ENCODE measurements around the gene TMEM266.
A peak's percentile ranks its signal among the peaks of the same experiment; 100 is the strongest.

Gene TMEM266

GRCh38 chr15:76201536-76202255 is 141.9 kb downstream of the TMEM266 start:
- no peak overlapping the region for H3K27ac ChIP-seq (ENCODE audit: insufficient read depth in 1 of 2, low read depth in 1 of 2, low read length in 2 of 2, poor library complexity in 1 of 2, severe bottlenecking in 2 of 2)
- ChIA-PET CTCF (no interaction called here), POLR2A (no interaction called here)
- DNase-seq: no peak
- H3K27me3 ChIP-seq (replicated peaks in 2 of 5; ENCODE audit: control insufficient read depth in 4 of 5, insufficient read depth in 5 of 5, low read length in 4 of 5): no peaks in the 10 kb centered on the region
- H3K9me3 ChIP-seq (ENCODE audit: control extremely low read depth in 1 of 5, control insufficient read depth in 4 of 5, insufficient read depth in 2 of 5, low read depth in 1 of 5, low read length in 4 of 5): no peaks in the 10 kb centered on the region
- peaks cover 0 to 11% (median 8%) of the 10 kb centered on the region in 4 experiments for H3K36me3 ChIP-seq (ENCODE audit: control insufficient read depth in 4 of 4, insufficient read depth in 4 of 4, low read length in 3 of 4)
- WGBS (ENCODE audit: insufficient coverage): 90% methylated on average over 4 of the region's 6 CpGs
- peaks cover 0 to 7% (median 5%) of the 10 kb centered on the region in 4 experiments for H3K4me1 ChIP-seq (ENCODE audit: control extremely low read depth in 1 of 4, control insufficient read depth in 4 of 4, insufficient read depth in 4 of 4, low read length in 3 of 4)
- H3K4me3 ChIP-seq (ENCODE audit: control insufficient read depth in 1 of 7, extremely low read depth in 1 of 7, insufficient read depth in 4 of 7, low read depth in 2 of 7, low read length in 6 of 7): no peak overlapping the region

- Histone ChIP-seq H3K4me1 (ENCODE audit: control extremely low read depth in 1 of 4, control insufficient read depth in 4 of 4, insufficient read depth in 4 of 4, low read length in 3 of 4) (no peaks in the 10 kb centered on the region), H3K27me3 (replicated peaks in 2 of 5; ENCODE audit: control insufficient read depth in 4 of 5, insufficient read depth in 5 of 5, low read length in 4 of 5) (no peaks in the 10 kb centered on the region), H3K36me3 (ENCODE audit: control insufficient read depth in 4 of 4, insufficient read depth in 4 of 4, low read length in 3 of 4) (peaks cover 0 to 23% (median 8%) of the 10 kb centered on the region in 4 experiments), H3K9me3 (ENCODE audit: control extremely low read depth in 1 of 5, control insufficient read depth in 4 of 5, insufficient read depth in 2 of 5, low read depth in 1 of 5, low read length in 4 of 5) (no peaks in the 10 kb centered on the region), H3K4me3 (ENCODE audit: control insufficient read depth in 1 of 7, extremely low read depth in 1 of 7, insufficient read depth in 4 of 7, low read depth in 2 of 7, low read length in 6 of 7) (no peak overlapping the region), H3K27ac (ENCODE audit: insufficient read depth in 1 of 2, low read depth in 1 of 2, low read length in 2 of 2, poor library complexity in 1 of 2, severe bottlenecking in 2 of 2) (no peak overlapping the region)
- no peak for DNase-seq
- 97% methylated on average over 23 of the region's 23 CpGs for WGBS (ENCODE audit: insufficient coverage)
- ChIA-PET CTCF (no interaction called here), POLR2A (no interaction called here)
Observed at GRCh38 chr15:76203346-76204108, 143.7 kb downstream of the TMEM266 start.

GRCh38 chr15:76204109-76204845 is 144.5 kb downstream of the TMEM266 start:
- ChIA-PET CTCF (no interaction called here), POLR2A (no interaction called here)
- no peaks in the 10 kb centered on the region for H3K9me3 ChIP-seq (ENCODE audit: control extremely low read depth in 1 of 5, control insufficient read depth in 4 of 5, insufficient read depth in 2 of 5, low read depth in 1 of 5, low read length in 4 of 5)
- H3K27me3 ChIP-seq (replicated peaks in 2 of 5; ENCODE audit: control insufficient read depth in 4 of 5, insufficient read depth in 5 of 5, low read length in 4 of 5): no peaks in the 10 kb centered on the region
- no peak overlapping the region for H3K4me3 ChIP-seq (ENCODE audit: control insufficient read depth in 1 of 7, extremely low read depth in 1 of 7, insufficient read depth in 4 of 7, low read depth in 2 of 7, low read length in 6 of 7)
- 98% methylated on average over 12 of the region's 18 CpGs for whole genome bisulfite sequencing (ENCODE audit: insufficient coverage)
- no peak overlapping the region for H3K27ac ChIP-seq (ENCODE audit: insufficient read depth in 1 of 2, low read depth in 1 of 2, low read length in 2 of 2, poor library complexity in 1 of 2, severe bottlenecking in 2 of 2)
- H3K4me1 ChIP-seq (ENCODE audit: control extremely low read depth in 1 of 4, control insufficient read depth in 4 of 4, insufficient read depth in 4 of 4, low read length in 3 of 4): no peaks in the 10 kb centered on the region
- no peak for DNase-seq
- H3K36me3 ChIP-seq (ENCODE audit: control insufficient read depth in 4 of 4, insufficient read depth in 4 of 4, low read length in 3 of 4): peaks cover 0 to 31% (median 12%) of the 10 kb centered on the region in 4 experiments

GRCh38 chr15:76204916-76205460 is 145.2 kb downstream of the TMEM266 start:
- ChIA-PET CTCF (no interaction called here), POLR2A (no interaction called here)
- 100% methylated on average over 8 of the region's 11 CpGs for WGBS (ENCODE audit: insufficient coverage)

GRCh38 chr15:76206325-76206976 is 146.7 kb downstream of the TMEM266 start:
- DNase-seq: peak in 2 of 3 donors; percentile 14 to 26
- H3K4me3 ChIP-seq (ENCODE audit: control insufficient read depth in 1 of 7, extremely low read depth in 1 of 7, insufficient read depth in 4 of 7, low read depth in 2 of 7, low read length in 6 of 7): no peak overlapping the region
- no peaks in the 10 kb centered on the region for H3K9me3 ChIP-seq (ENCODE audit: control extremely low read depth in 1 of 5, control insufficient read depth in 4 of 5, insufficient read depth in 2 of 5, low read depth in 1 of 5, low read length in 4 of 5)
- H3K4me1 ChIP-seq (ENCODE audit: control extremely low read depth in 1 of 4, control insufficient read depth in 4 of 4, insufficient read depth in 4 of 4, low read length in 3 of 4): no peaks in the 10 kb centered on the region
- 67% methylated on average over 3 of the region's 4 CpGs for WGBS (ENCODE audit: insufficient coverage)
- H3K36me3 ChIP-seq (ENCODE audit: control insufficient read depth in 4 of 4, insufficient read depth in 4 of 4, low read length in 3 of 4): peaks cover 2 to 52% (median 22%) of the 10 kb centered on the region in 4 experiments
- ChIA-PET CTCF (interaction anchor here (1.0 kb wide), 1 partner anchor 660 kb away, joined by 3 read pairs; no protein-coding TSS in a partner anchor), POLR2A (interaction anchor here (0.6 kb wide), 1 partner anchor 100 kb away, joined by 3 read pairs; no protein-coding TSS in a partner anchor)
- H3K27me3 ChIP-seq (replicated peaks in 2 of 5; ENCODE audit: control insufficient read depth in 4 of 5, insufficient read depth in 5 of 5, low read length in 4 of 5): no peaks in the 10 kb centered on the region
- no peak overlapping the region for H3K27ac ChIP-seq (ENCODE audit: insufficient read depth in 1 of 2, low read depth in 1 of 2, low read length in 2 of 2, poor library complexity in 1 of 2, severe bottlenecking in 2 of 2)

More at GRCh38 chr15:76204916-76205460, 145.2 kb downstream of the TMEM266 start:
- Histone ChIP-seq H3K4me3 (ENCODE audit: control insufficient read depth in 1 of 7, extremely low read depth in 1 of 7, insufficient read depth in 4 of 7, low read depth in 2 of 7, low read length in 6 of 7) (no peak overlapping the region), H3K9me3 (ENCODE audit: control extremely low read depth in 1 of 5, control insufficient read depth in 4 of 5, insufficient read depth in 2 of 5, low read depth in 1 of 5, low read length in 4 of 5) (no peaks in the 10 kb centered on the region), H3K27ac (ENCODE audit: insufficient read depth in 1 of 2, low read depth in 1 of 2, low read length in 2 of 2, poor library complexity in 1 of 2, severe bottlenecking in 2 of 2) (no peak overlapping the region), H3K36me3 (ENCODE audit: control insufficient read depth in 4 of 4, insufficient read depth in 4 of 4, low read length in 3 of 4) (peaks cover 0 to 37% (median 16%) of the 10 kb centered on the region in 4 experiments), H3K27me3 (replicated peaks in 2 of 5; ENCODE audit: control insufficient read depth in 4 of 5, insufficient read depth in 5 of 5, low read length in 4 of 5) (no peaks in the 10 kb centered on the region), H3K4me1 (ENCODE audit: control extremely low read depth in 1 of 4, control insufficient read depth in 4 of 4, insufficient read depth in 4 of 4, low read length in 3 of 4) (no peaks in the 10 kb centered on the region)
- DNase-seq: no peak

GRCh38 chr15:76208084-76208785 is 148.4 kb downstream of the TMEM266 start:
- H3K9me3 ChIP-seq (ENCODE audit: control extremely low read depth in 1 of 5, control insufficient read depth in 4 of 5, insufficient read depth in 2 of 5, low read depth in 1 of 5, low read length in 4 of 5): no peaks in the 10 kb centered on the region
- no peaks in the 10 kb centered on the region for H3K4me1 ChIP-seq (ENCODE audit: control extremely low read depth in 1 of 4, control insufficient read depth in 4 of 4, insufficient read depth in 4 of 4, low read length in 3 of 4)
- POLR2A ChIA-PET: no interaction called here
- H3K4me3 ChIP-seq (ENCODE audit: control insufficient read depth in 1 of 7, extremely low read depth in 1 of 7, insufficient read depth in 4 of 7, low read depth in 2 of 7, low read length in 6 of 7): no peak overlapping the region
- no peak for DNase-seq
- peaks cover 2 to 68% (median 29%) of the 10 kb centered on the region in 4 experiments for H3K36me3 ChIP-seq (ENCODE audit: control insufficient read depth in 4 of 4, insufficient read depth in 4 of 4, low read length in 3 of 4)
- CTCF ChIA-PET: no interaction called here
- 100% methylated on average over 5 of the region's 8 CpGs for WGBS (ENCODE audit: insufficient coverage)
- H3K27ac ChIP-seq (ENCODE audit: insufficient read depth in 1 of 2, low read depth in 1 of 2, low read length in 2 of 2, poor library complexity in 1 of 2, severe bottlenecking in 2 of 2): no peak overlapping the region
- H3K27me3 ChIP-seq (replicated peaks in 2 of 5; ENCODE audit: control insufficient read depth in 4 of 5, insufficient read depth in 5 of 5, low read length in 4 of 5): no peaks in the 10 kb centered on the region
